A549 (cell line): Measurements from ENCODE around the gene ELP5.

Experiments used
- CTCF ChIP-seq: fragments of >200 bp; sonication (Bioruptor Twin); formaldehyde crosslinking; IDR thresholded peaks from 3 replicates; pipeline ENCODE4 v1.5.1; 2016
- EP300 ChIP-seq, 2 experiments: fragments of >200 bp; sonication (Bioruptor Twin); formaldehyde crosslinking; IDR thresholded peaks; 2 replicates in 1 of 2; 3 replicates in 1 of 2; pipeline ENCODE4 v1.6.1; 2016 to 2017
- FOXS1 ChIP-seq: fragments of 250-450 bp; sonication (Bioruptor Pico); IDR thresholded peaks from 2 replicates; pipeline ENCODE4 v1.5.0; 2020; ENCODE audit warnings: mild to moderate bottlenecking, moderate library complexity
- MAX ChIP-seq: IDR thresholded peaks from 2 replicates; pipeline ENCODE4 v1.6.1; 2012
- POLR2A ChIP-seq: IDR thresholded peaks from 2 replicates; pipeline ENCODE4 v1.6.1; 2012; ENCODE audit warnings: mild to moderate bottlenecking, low read length
- RFX5 ChIP-seq: fragments of 450-650 bp; IDR thresholded peaks from 2 replicates; pipeline ENCODE4 v1.7.1; 2014; ENCODE audit warnings: antibody characterized with exemption, mild to moderate bottlenecking, moderate library complexity
- SMC3 ChIP-seq: fragments of >200 bp; sonication (Bioruptor Twin); formaldehyde crosslinking; IDR thresholded peaks from 3 replicates; pipeline ENCODE4 v1.6.1; 2018; ENCODE audit warnings: inconsistent platforms

- no peak for TF ChIP-seq CTCF
- TF ChIP-seq SMC3 = no peak
- TF ChIP-seq POLR2A = no peak
- no peak for TF ChIP-seq RFX5
- no peak for TF ChIP-seq FOXS1 (CRISPR knock-in tag)
- no peak for TF ChIP-seq EP300 (IDR thresholded peaks at IDR 0.05)
- TF ChIP-seq MAX = no peak
Observed at GRCh38 chr17:7238420-7239090, 13.5 kb upstream of the ELP5 start.
